Tibial nerve (tissue), 4 donors: Measurements from ENCODE around the gene HTR2C. TPM values are rescaled to one million over a fixed set of nuclear protein-coding genes. Genes with fewer than 3 reads are reported as not detected.

Experiments
- DNase-seq, 2 donors: peaks; one replicate each; pipeline ENCODE4 v3.0.0-alpha.2; 2019; ENCODE audit warnings: low spot score in 2 of 2
- H3K27ac ChIP-seq, 4 donors: fragments of 200-600 bp; sonication (generic) in 3 of 4; one replicate each; pipeline ENCODE4 v1.5.1; 2017 to 2019; ENCODE audit warnings: mild to moderate bottlenecking in 1 of 4
- H3K27me3 ChIP-seq, 2 donors: fragments of 200-600 bp; sonication (generic) in 1 of 2; one replicate each; pipeline versions ENCODE4 v1.5.1 to v1.6.0; 2017 to 2019
- H3K36me3 ChIP-seq, 3 donors: fragments of 200-600 bp; sonication (generic); one replicate each; pipeline ENCODE4 v1.5.1; 2018 to 2019
- H3K4me1 ChIP-seq, 4 donors: fragments of 200-600 bp; sonication (generic) in 3 of 4; one replicate each; pipeline ENCODE4 v1.5.1; 2017 to 2019
- H3K4me3 ChIP-seq, 4 donors: fragments of 200-600 bp; sonication (generic) in 3 of 4; one replicate each; pipeline ENCODE4 v1.5.1; 2017 to 2019; ENCODE audit warnings: mild to moderate bottlenecking in 1 of 4, moderate library complexity in 1 of 4
- H3K9me3 ChIP-seq, 4 donors: fragments of 200-600 bp; sonication (generic) in 3 of 4; one replicate each; pipeline ENCODE4 v1.5.1; 2017 to 2019
- EP300 ChIP-seq, 2 donors: sonication (generic); formaldehyde crosslinking; IDR thresholded peaks; one replicate each; pipeline ENCODE4 v1.6.1; 2017; ENCODE audit warnings: antibody characterized with exemption in 2 of 2, mild to moderate bottlenecking in 1 of 2
- POLR2A ChIP-seq, 2 donors: fragments of 450-650 bp; IDR thresholded peaks; one replicate each; pipeline ENCODE4 v1.6.1; 2017; ENCODE audit warnings: antibody characterized with exemption in 2 of 2, mild to moderate bottlenecking in 2 of 2, moderate library complexity in 2 of 2
- WGBS, 2 donors: methylation state at CpG; one replicate each; pipeline ENCODE4 v1.1.5; 2018; 5-methylcytosine and 5-hydroxymethylcytosine counted together
- total RNA-seq, 4 donors: library from RNA; depleted of rRNA; stranded (reverse); fragments of >200 nt; gene quantifications; one replicate each; pipeline ENCODE4 v1.1.0, GENCODE V29; 2016
- TF ChIP-seq, protein P1 (sequence below), 5 experiments: fragments of 200-600 bp in 3 of 5; fragments of 450-650 bp in 2 of 5; sonication (generic) in 3 of 5; IDR thresholded peaks; one replicate each; pipeline ENCODE4 v1.5.1; 2016 to 2019; ENCODE audit warnings: antibody characterized with exemption in 5 of 5, mild to moderate bottlenecking in 3 of 5, moderate library complexity in 2 of 5

The HTR2C gene
- total RNA-seq, 4 donors from 2014 or later, result 0.66 TPM; not detected in 3

DNA sequence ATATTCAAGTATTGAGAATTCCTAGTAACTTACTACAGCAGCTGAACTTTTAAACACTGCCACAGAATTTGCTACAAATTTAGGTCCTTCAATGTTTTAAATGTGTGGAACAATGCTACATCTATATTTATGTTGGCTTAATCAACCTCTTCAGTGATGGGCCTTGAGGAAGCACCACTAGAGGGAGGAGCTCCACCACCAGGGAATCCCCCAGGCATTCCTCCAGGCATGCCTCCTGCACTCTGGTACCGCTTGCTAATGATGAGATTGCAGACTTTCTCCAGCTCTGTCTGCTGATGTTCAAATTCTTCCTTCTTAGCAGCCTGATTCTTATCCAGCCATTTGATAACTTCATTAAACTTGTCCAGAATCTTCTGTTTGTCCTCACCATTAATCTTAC lies 190.8 kb downstream of the HTR2C start:
- Histone ChIP-seq H3K4me3 (no peak overlapping the region), H3K36me3 (no peaks in the 10 kb centered on the region), H3K27ac (no peak overlapping the region), H3K9me3 (no peaks in the 10 kb centered on the region), H3K27me3 (peaks cover 0 to 14% of the 10 kb centered on the region in 2 donors), H3K4me1 (no peaks in the 10 kb centered on the region)
- no peak for DNase-seq
- TF ChIP-seq, protein P1, sequence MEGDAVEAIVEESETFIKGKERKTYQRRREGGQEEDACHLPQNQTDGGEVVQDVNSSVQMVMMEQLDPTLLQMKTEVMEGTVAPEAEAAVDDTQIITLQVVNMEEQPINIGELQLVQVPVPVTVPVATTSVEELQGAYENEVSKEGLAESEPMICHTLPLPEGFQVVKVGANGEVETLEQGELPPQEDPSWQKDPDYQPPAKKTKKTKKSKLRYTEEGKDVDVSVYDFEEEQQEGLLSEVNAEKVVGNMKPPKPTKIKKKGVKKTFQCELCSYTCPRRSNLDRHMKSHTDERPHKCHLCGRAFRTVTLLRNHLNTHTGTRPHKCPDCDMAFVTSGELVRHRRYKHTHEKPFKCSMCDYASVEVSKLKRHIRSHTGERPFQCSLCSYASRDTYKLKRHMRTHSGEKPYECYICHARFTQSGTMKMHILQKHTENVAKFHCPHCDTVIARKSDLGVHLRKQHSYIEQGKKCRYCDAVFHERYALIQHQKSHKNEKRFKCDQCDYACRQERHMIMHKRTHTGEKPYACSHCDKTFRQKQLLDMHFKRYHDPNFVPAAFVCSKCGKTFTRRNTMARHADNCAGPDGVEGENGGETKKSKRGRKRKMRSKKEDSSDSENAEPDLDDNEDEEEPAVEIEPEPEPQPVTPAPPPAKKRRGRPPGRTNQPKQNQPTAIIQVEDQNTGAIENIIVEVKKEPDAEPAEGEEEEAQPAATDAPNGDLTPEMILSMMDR (IDR thresholded peaks at IDR 0.05), result no peak
- TF ChIP-seq EP300 (IDR thresholded peaks at IDR 0.05) (no peak), POLR2A (IDR thresholded peaks at IDR 0.05) (no peak)
- 42% methylated on average over 1 of the region's 1 CpG; no CpG with 5 or more reads in 1 of the 2 donors for WGBS, 2 donors

DNA sequence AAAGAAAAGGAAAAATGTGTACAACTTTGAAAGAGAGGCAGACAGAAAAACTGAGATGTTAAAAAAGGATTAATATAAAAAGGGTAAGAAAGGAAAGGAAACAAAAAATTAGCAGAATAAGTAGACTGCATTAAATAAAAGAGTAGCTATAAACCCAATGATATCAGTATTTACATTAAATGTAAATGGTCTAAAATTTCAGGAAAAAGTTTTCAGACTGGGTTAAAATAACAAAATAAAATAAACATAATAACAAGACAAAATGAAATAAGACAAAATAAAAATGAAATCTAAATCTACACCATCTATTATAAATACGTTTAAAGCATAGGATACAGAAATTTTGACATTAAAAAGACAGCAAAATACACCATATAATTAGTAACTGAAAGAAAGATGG lies 199.0 kb downstream of the HTR2C start:
- H3K36me3 ChIP-seq, result no peaks in the 10 kb centered on the region
- no peaks in the 10 kb centered on the region for H3K4me1 ChIP-seq
- no peaks in the 10 kb centered on the region for H3K9me3 ChIP-seq
- peaks cover 0 to 2% of the 10 kb centered on the region in 2 donors for H3K27me3 ChIP-seq
- no peak for TF ChIP-seq EP300 (IDR thresholded peaks at IDR 0.05)
- TF ChIP-seq POLR2A (IDR thresholded peaks at IDR 0.05), result no peak
- TF ChIP-seq, protein P1 (IDR thresholded peaks at IDR 0.05), result no peak
- no peak for DNase-seq
- no peak overlapping the region for H3K27ac ChIP-seq
- WGBS, 2 donors, result 55 to 56% methylated on average over 1 of the region's 1 CpG
- no peak overlapping the region for H3K4me3 ChIP-seq

DNA sequence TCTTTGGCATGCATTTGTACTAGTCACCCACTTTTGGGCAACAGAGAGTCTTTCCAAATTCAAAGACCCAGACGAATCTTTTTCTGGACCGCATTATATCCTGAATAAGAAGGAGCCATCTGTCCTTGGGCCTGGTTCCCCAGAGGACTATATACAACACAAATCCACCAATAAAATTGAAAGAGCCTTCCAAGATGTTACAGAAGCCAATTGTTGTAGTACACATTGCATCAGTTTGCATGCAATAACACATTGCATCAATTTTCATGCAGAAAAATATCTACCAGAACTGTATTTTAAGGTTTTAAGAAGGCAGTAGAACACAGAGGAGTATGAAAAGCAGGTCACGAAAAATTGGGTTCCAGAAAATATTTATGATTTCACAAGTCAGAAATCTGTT lies 203.2 kb downstream of the HTR2C start:
- H3K27me3 ChIP-seq, result no peaks in the 10 kb centered on the region
- no peak overlapping the region for H3K4me3 ChIP-seq
- WGBS, 2 donors, result 59 to 62% methylated on average over 3 of the region's 3 CpGs
- no peak for TF ChIP-seq POLR2A (IDR thresholded peaks at IDR 0.05)
- TF ChIP-seq, protein P1 (IDR thresholded peaks at IDR 0.05), result no peak
- TF ChIP-seq EP300 (IDR thresholded peaks at IDR 0.05), result no peak
- no peaks in the 10 kb centered on the region for H3K4me1 ChIP-seq
- no peaks in the 10 kb centered on the region for H3K9me3 ChIP-seq
- H3K36me3 ChIP-seq, result no peaks in the 10 kb centered on the region
- no peak overlapping the region for H3K27ac ChIP-seq
- DNase-seq, result no peak

DNA sequence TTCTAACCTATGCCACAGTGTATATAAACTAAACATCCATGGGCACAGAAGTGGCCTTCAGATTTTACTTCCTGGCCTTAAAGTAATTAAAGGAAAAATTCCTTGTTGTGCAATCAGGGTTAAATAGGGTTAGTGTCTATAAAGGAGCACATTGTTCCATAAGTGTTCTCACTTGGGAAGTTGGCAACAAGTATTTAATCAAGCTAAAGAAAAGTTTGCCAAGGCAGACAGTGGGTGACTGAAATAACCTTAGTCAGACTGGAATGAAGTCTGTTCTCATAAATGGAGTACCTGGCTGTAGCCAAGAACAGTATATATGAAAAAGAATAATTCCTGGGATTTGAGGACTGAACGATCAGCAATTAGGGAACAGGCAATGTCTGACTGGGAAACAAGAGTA lies 213.6 kb downstream of the HTR2C start:
- no peak for TF ChIP-seq POLR2A (IDR thresholded peaks at IDR 0.05)
- no peak for TF ChIP-seq EP300 (IDR thresholded peaks at IDR 0.05)
- TF ChIP-seq, protein P1 (IDR thresholded peaks at IDR 0.05), result no peak
- Histone ChIP-seq H3K4me1 (no peaks in the 10 kb centered on the region), H3K27ac (no peak overlapping the region), H3K4me3 (no peak overlapping the region), H3K36me3 (no peaks in the 10 kb centered on the region), H3K9me3 (no peaks in the 10 kb centered on the region), H3K27me3 (no peaks in the 10 kb centered on the region)
- WGBS, 2 donors, result 52 to 53% methylated on average over 1 of the region's 1 CpG
- DNase-seq, result no peak

DNA sequence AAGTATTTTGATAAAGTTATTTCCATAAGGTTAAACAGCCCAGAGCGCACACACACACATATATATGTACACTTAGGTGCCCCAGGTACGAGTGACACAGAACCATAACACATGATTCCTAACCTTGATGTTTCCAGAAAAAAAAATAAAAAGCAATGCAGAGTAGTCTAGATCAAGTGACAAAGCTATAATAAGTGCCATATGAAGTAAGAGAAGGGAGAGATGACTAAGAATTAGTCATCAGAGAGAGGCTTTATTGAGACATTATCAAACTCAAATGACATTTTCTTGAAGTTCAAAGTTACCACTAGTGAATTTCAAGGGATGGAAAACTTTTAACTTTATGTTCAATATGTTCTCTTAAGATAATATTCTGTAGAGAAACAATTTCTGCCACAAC lies 215.0 kb downstream of the HTR2C start:
- no peak overlapping the region for H3K27ac ChIP-seq
- TF ChIP-seq, protein P1 (IDR thresholded peaks at IDR 0.05), result no peak
- TF ChIP-seq POLR2A (IDR thresholded peaks at IDR 0.05), result no peak
- TF ChIP-seq EP300 (IDR thresholded peaks at IDR 0.05), result no peak
- no peak for DNase-seq
- no peaks in the 10 kb centered on the region for H3K27me3 ChIP-seq
- H3K4me1 ChIP-seq, result no peaks in the 10 kb centered on the region
- no peak overlapping the region for H3K4me3 ChIP-seq
- WGBS, 2 donors, result 68 to 81% methylated on average over 2 of the region's 2 CpGs
- no peaks in the 10 kb centered on the region for H3K36me3 ChIP-seq
- H3K9me3 ChIP-seq, result no peaks in the 10 kb centered on the region
